Measurements from ENCODE around the gene ACSM2B. TPM values are rescaled to one million over a fixed set of nuclear protein-coding genes. Genes with fewer than 3 reads are reported as not detected.

Gene ACSM2B
- total and polyA plus RNA-seq, 2 donors (not counting 3 experiments of a cell fraction or from before 2014, with no cell fraction given) = 0.07 TPM; not detected in 1

DNA sequence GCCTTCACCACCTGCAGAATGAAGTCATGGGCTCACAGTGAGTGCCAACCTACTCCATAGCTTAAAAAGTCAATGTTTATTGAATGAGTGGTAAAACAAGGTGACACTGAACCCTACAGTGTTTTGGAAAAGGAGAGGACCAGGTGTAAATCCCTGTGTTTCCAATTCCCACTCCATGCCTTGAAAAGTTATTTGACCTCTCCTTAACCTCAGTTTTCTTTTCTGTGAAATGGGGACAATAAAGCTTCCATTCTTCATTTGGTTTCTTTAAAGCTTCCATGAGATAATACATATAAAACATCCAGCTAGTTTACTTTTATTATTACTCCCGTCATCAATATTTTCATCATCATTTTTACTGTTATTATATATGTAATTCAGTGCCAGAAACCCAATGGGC lies 48.0 kb upstream of the ACSM2B start:
- DNase-seq (ENCODE audit: low read depth, low spot score) (no peak), FAIRE-seq (no peak)
- intact Hi-C loops (cut with micrococcal nuclease) (no loop called here), dilution Hi-C loops (cut with MboI; ENCODE audit: extremely low pct_ligation_motif_present, low sequenced_read_pairs) (no loop called here)
- H2AFZ ChIP-seq (ENCODE audit: low read depth, low read length) = no peak overlapping the region
- H3K4me1 ChIP-seq (ENCODE audit: control insufficient read depth, extremely low read depth, insufficient read depth, low read length) = no peaks in the 10 kb centered on the region
- no peak overlapping the region for H3K27ac ChIP-seq (ENCODE audit: insufficient read depth, low read depth, low read length)
- H3K79me2 ChIP-seq (ENCODE audit: control insufficient read depth, insufficient read depth, low read length) = no peaks in the 10 kb centered on the region
- H4K20me1 ChIP-seq (replicated peaks; ENCODE audit: control insufficient read depth, extremely low read depth, insufficient read depth, low read length) = no peaks in the 10 kb centered on the region
- H3K36me3 ChIP-seq (ENCODE audit: control insufficient read depth in 2 of 2, extremely low read depth in 1 of 2, insufficient read depth in 2 of 2, low read length in 2 of 2) = no peaks in the 10 kb centered on the region
- ChIA-PET POLR2A (no interaction called here), CTCF (no interaction called here)
- H3K9ac ChIP-seq (replicated peaks; ENCODE audit: extremely low read depth, insufficient read depth, low read length) = no peak overlapping the region
- no peaks in the 10 kb centered on the region for H3K9me1 ChIP-seq (replicated peaks; ENCODE audit: control insufficient read depth, extremely low read depth, insufficient read depth, low read length)
- H3K4me3 ChIP-seq (replicated peaks in 1 of 3; ENCODE audit: insufficient read depth in 1 of 3, low read depth in 1 of 3, low read length in 3 of 3) = no peak overlapping the region
- H3K9me3 ChIP-seq (replicated peaks; ENCODE audit: control insufficient read depth, insufficient read depth, low read length) = no peaks in the 10 kb centered on the region
- no TSS peak for BruUV-seq (replicated peaks)
- no peaks in the 10 kb centered on the region for H3K27me3 ChIP-seq (ENCODE audit: control insufficient read depth in 2 of 2, insufficient read depth in 2 of 2, low read length in 2 of 2)
- no peak overlapping the region for H3K4me2 ChIP-seq (ENCODE audit: insufficient read depth, low read length)
- TF ChIP-seq MAX (IDR thresholded peaks at IDR 0.05; ENCODE audit: insufficient read depth, insufficient read length) = no peak
- no peak for TF ChIP-seq CTCF (IDR thresholded peaks at IDR 0.05; ENCODE audit: extremely low read depth in 1 of 2, insufficient read depth in 1 of 2, low read depth in 1 of 2, low read length in 2 of 2)
- TF ChIP-seq GATA2 (IDR thresholded peaks at IDR 0.05; ENCODE audit: insufficient read depth, insufficient read length, low read depth, low read length) = no peak
- TF ChIP-seq JUN (IDR thresholded peaks at IDR 0.05; ENCODE audit: borderline replicate concordance, insufficient read depth, insufficient read length, low read depth) = no peak
- TF ChIP-seq MYC (IDR thresholded peaks at IDR 0.05; ENCODE audit: low read depth, low read length) = no peak
- TF ChIP-seq POLR2AphosphoS5 (IDR thresholded peaks at IDR 0.05; ENCODE audit: insufficient read depth, low read depth, low read length) = no peak
- no peak for TF ChIP-seq FOS (IDR thresholded peaks at IDR 0.05; ENCODE audit: borderline replicate concordance, insufficient read depth, low read length)
- TF ChIP-seq EZH2 (IDR thresholded peaks at IDR 0.05; ENCODE audit: borderline replicate concordance, low read depth, low read length, severe bottlenecking) = no peak
- no peak for TF ChIP-seq POLR2A (IDR thresholded peaks at IDR 0.05; ENCODE audit: low read depth, low read length)
